ENCODE measurements around the gene PTBP3.
A peak's percentile ranks its signal among the peaks of the same experiment; 100 is the strongest.

PTBP3 gene

DNA sequence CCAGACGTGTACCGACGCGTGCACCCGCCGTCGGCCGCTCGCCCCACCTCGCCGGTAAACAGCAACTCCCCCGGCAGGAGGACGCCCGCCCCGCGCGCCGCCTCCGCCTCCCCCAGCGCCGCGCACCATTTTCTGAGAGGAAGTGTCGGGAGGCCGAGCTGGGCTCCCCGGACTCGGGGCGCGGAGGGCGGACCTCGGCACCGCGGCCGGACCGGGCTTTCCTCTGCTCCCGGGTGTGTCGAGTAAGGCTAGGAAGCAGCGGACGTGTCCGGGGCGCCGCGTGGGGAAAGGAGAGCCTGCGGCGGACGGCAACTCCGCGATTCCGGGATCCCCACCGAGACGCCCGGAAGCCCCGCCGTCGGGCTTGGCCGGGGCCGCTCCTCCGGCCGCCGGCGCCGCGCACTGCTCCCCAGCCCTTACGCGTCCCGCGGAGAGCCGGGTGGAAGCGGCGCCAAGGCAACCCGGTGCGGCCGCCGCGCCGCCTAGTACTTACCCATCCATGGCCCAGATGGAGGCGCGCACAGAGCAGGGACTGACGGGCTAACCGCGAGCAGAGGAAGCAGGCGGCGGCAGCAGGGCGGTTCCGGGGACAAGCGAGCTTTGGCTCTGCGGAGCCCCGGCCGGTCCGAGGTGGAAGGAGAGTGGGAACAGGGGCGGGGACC lies at the start of gene PTBP3 (continued):
- TF ChIP-seq, protein P1, sequence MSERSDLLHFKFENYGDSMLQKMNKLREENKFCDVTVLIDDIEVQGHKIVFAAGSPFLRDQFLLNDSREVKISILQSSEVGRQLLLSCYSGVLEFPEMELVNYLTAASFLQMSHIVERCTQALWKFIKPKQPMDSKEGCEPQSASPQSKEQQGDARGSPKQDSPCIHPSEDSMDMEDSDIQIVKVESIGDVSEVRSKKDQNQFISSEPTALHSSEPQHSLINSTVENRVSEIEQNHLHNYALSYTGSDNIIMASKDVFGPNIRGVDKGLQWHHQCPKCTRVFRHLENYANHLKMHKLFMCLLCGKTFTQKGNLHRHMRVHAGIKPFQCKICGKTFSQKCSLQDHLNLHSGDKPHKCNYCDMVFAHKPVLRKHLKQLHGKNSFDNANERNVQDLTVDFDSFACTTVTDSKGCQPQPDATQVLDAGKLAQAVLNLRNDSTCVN (tag by site-specific recombination; optimal IDR thresholded peaks at IDR 0.05) = peak; percentile 93
- TF ChIP-seq TCF7L2 (IDR thresholded peaks at IDR 0.05; ENCODE audit: borderline replicate concordance, low read depth, low read length) (no peak), ZNF701 (tag by site-specific recombination; IDR thresholded peaks at IDR 0.05) (no peak), PBX3 (CRISPR knock-in tag; IDR thresholded peaks at IDR 0.05) (no peak), ZBTB17 (tag by site-specific recombination; IDR thresholded peaks at IDR 0.05) (peak; percentile 59; the same call in 1 of the 2 replicates), GLIS2 (tag by site-specific recombination; IDR thresholded peaks at IDR 0.05) (peak; percentile 88; the same call in 1 of the 2 replicates), ZNF335 (tag by site-specific recombination; conservative IDR thresholded peaks at IDR 0.05) (peak; percentile 68), ZNF558 (tag by site-specific recombination; IDR thresholded peaks at IDR 0.05) (no peak), ZEB2 (tag by site-specific recombination; IDR thresholded peaks at IDR 0.05) (peak; percentile 70; the same call in 1 of the 2 replicates), ZXDB (tag by site-specific recombination; IDR thresholded peaks at IDR 0.05) (peak; percentile 34; the same call in 1 of the 2 replicates), KLF17 (tag by site-specific recombination; IDR thresholded peaks at IDR 0.05) (no peak), MYNN (tag by site-specific recombination; IDR thresholded peaks at IDR 0.05; ENCODE audit: borderline replicate concordance) (no peak), ZNF223 (tag by site-specific recombination; IDR thresholded peaks at IDR 0.05) (no peak), SETDB1 (IDR thresholded peaks at IDR 0.05; ENCODE audit: insufficient read length, low read length) (no peak), HOXA7 (CRISPR knock-in tag; IDR thresholded peaks at IDR 0.05; ENCODE audit: borderline replicate concordance) (no peak), SP7 (tag by site-specific recombination; IDR thresholded peaks at IDR 0.05) (0 out of 2 replicates have a peak, but pooled peaks have one; percentile 32), ZBTB20 (tag by site-specific recombination; IDR thresholded peaks at IDR 0.05) (peak; percentile 89), KLF8 (tag by site-specific recombination; IDR thresholded peaks at IDR 0.05) (peak; percentile 77; the same call in 1 of the 2 replicates), ZNF19 (tag by site-specific recombination; IDR thresholded peaks at IDR 0.05; ENCODE audit: low read depth) (no peak), ZFP69B (tag by site-specific recombination; IDR thresholded peaks at IDR 0.05) (no peak; the same call in 1 of the 2 replicates), ZNF341 (tag by site-specific recombination; IDR thresholded peaks at IDR 0.05; ENCODE audit: low read depth) (peak; percentile 93), MZF1 (tag by site-specific recombination; IDR thresholded peaks at IDR 0.05; ENCODE audit: borderline replicate concordance) (peak; percentile 61; the same call in 1 of the 2 replicates), ZNF514 (tag by site-specific recombination; IDR thresholded peaks at IDR 0.05) (no peak), ZNF16 (tag by site-specific recombination; IDR thresholded peaks at IDR 0.05; ENCODE audit: low read depth) (no peak), ZNF544 (tag by site-specific recombination; IDR thresholded peaks at IDR 0.05) (no peak), ZNF2 (tag by site-specific recombination; IDR thresholded peaks at IDR 0.05) (0 out of 2 replicates have a peak, but pooled peaks have one; percentile 14), ZBTB48 (tag by site-specific recombination; IDR thresholded peaks at IDR 0.05) (no peak)
- TF ChIP-seq, protein P2, sequence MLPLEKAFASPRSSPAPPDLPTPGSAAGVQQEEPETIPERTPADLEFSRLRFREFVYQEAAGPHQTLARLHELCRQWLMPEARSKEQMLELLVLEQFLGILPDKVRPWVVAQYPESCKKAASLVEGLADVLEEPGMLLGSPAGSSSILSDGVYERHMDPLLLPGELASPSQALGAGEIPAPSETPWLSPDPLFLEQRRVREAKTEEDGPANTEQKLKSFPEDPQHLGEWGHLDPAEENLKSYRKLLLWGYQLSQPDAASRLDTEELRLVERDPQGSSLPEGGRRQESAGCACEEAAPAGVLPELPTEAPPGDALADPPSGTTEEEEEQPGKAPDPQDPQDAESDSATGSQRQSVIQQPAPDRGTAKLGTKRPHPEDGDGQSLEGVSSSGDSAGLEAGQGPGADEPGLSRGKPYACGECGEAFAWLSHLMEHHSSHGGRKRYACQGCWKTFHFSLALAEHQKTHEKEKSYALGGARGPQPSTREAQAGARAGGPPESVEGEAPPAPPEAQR (tag by site-specific recombination; IDR thresholded peaks at IDR 0.05) = no peak
- TF ChIP-seq, protein P3, sequence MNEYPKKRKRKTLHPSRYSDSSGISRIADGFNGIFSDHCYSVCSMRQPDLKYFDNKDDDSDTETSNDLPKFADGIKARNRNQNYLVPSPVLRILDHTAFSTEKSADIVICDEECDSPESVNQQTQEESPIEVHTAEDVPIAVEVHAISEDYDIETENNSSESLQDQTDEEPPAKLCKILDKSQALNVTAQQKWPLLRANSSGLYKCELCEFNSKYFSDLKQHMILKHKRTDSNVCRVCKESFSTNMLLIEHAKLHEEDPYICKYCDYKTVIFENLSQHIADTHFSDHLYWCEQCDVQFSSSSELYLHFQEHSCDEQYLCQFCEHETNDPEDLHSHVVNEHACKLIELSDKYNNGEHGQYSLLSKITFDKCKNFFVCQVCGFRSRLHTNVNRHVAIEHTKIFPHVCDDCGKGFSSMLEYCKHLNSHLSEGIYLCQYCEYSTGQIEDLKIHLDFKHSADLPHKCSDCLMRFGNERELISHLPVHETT (tag by site-specific recombination; IDR thresholded peaks at IDR 0.05) = no peak
- TF ChIP-seq, protein P4, sequence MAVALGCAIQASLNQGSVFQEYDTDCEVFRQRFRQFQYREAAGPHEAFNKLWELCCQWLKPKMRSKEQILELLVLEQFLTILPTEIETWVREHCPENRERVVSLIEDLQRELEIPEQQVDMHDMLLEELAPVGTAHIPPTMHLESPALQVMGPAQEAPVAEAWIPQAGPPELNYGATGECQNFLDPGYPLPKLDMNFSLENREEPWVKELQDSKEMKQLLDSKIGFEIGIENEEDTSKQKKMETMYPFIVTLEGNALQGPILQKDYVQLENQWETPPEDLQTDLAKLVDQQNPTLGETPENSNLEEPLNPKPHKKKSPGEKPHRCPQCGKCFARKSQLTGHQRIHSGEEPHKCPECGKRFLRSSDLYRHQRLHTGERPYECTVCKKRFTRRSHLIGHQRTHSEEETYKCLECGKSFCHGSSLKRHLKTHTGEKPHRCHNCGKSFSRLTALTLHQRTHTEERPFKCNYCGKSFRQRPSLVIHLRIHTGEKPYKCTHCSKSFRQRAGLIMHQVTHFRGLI (tag by site-specific recombination; IDR thresholded peaks at IDR 0.05) = peak; percentile 50; the same call in 1 of the 2 replicates
- TF ChIP-seq, protein P5, sequence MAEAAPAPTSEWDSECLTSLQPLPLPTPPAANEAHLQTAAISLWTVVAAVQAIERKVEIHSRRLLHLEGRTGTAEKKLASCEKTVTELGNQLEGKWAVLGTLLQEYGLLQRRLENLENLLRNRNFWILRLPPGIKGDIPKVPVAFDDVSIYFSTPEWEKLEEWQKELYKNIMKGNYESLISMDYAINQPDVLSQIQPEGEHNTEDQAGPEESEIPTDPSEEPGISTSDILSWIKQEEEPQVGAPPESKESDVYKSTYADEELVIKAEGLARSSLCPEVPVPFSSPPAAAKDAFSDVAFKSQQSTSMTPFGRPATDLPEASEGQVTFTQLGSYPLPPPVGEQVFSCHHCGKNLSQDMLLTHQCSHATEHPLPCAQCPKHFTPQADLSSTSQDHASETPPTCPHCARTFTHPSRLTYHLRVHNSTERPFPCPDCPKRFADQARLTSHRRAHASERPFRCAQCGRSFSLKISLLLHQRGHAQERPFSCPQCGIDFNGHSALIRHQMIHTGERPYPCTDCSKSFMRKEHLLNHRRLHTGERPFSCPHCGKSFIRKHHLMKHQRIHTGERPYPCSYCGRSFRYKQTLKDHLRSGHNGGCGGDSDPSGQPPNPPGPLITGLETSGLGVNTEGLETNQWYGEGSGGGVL (tag by site-specific recombination; IDR thresholded peaks at IDR 0.05) = peak; percentile 53; the same call in 1 of the 2 replicates
